Measurements from ENCODE around the gene AFF3.

- TF ChIP-seq CTCF (IDR thresholded peaks at IDR 0.05) (no peak), EP300 (IDR thresholded peaks at IDR 0.05) (no peak), POLR2A (IDR thresholded peaks at IDR 0.05) (no peak), POLR2AphosphoS5 (IDR thresholded peaks at IDR 0.05) (no peak)
Observed at GRCh38 chr2:99900556-99900955, 241.8 kb downstream of the AFF3 start.
